GM12891 (cell line): ENCODE data around the gene PDLIM7.

Experiments used
- POLR2A ChIP-seq: IDR thresholded peaks from 2 replicates; pipeline ENCODE4 v1.6.1; 2011; ENCODE audit warnings: low read depth, low read length, control low read depth
- POLR2AphosphoS5 ChIP-seq: IDR thresholded peaks from 2 replicates; pipeline ENCODE4 v1.6.1; 2011; ENCODE audit warnings: low read depth, low read length, control low read depth
- POU2F2 ChIP-seq: IDR thresholded peaks from 2 replicates; pipeline ENCODE4 v1.6.1; 2011; ENCODE audit warnings: low read depth, mild to moderate bottlenecking, control low read depth, low read length, moderate library complexity
- SPI1 ChIP-seq: IDR thresholded peaks from 2 replicates; pipeline ENCODE4 v1.6.1; 2011; ENCODE audit warnings: low read depth, low read length, control low read depth
- TAF1 ChIP-seq: IDR thresholded peaks from 2 replicates; pipeline ENCODE4 v1.6.1; 2011; ENCODE audit warnings: low read depth, low read length, control low read depth

DNA sequence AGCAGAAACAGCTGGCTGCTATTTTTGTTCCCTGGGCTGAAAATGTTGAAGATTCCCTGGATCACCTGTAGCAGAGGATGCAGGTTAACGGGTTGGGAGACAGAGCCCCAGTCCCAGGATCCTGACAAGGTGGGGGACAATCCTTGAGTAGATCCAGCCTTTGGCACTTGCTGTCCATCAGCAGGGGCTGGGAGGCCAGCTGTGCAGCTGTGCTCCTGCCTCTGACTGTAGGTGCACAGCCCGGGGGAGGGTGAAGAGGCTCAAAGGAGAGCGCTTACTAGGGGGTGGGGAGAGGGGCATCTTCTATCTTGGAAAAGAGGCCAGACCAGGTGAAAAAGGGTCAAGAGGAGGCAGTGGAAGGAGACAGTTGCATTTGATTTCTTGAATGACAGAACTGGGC lies 22.9 kb upstream of the PDLIM7 start:
- TF ChIP-seq POLR2AphosphoS5 (no peak), POLR2A (no peak), TAF1 (no peak), SPI1 (no peak), POU2F2 (no peak)
